Esophagus squamous epithelium (tissue), 5 donors: ENCODE results near the gene GABRG3. TPM values are rescaled to one million over a fixed set of nuclear protein-coding genes. Genes with fewer than 3 reads are reported as not detected.

ENCODE experiments used
- DNase-seq: peaks from one replicate; lab custom pipeline; 2025; lab: John Stamatoyannopoulos, UW
- H3K27ac ChIP-seq, 4 donors: fragments of 200-600 bp; sonication (generic); one replicate each; pipeline ENCODE4 v1.5.1; 2016 to 2019; ENCODE audit warnings: mild to moderate bottlenecking in 1 of 4
- H3K27me3 ChIP-seq, 4 donors: fragments of 200-600 bp; sonication (generic); 1 replicate in 3 of 4; 2 replicates in 1 of 4; pipeline versions ENCODE4 v1.5.1 to v1.6.0; 2017 to 2021; ENCODE audit warnings: antibody characterized with exemption in 1 of 4
- H3K36me3 ChIP-seq, 3 donors: fragments of 200-600 bp; sonication (generic); one replicate each; pipeline ENCODE4 v1.5.1; 2016 to 2019
- H3K4me1 ChIP-seq, 3 donors: fragments of 200-600 bp; sonication (generic); one replicate each; pipeline ENCODE4 v1.5.1; 2017 to 2019
- H3K4me3 ChIP-seq, 4 donors: fragments of 200-600 bp; sonication (generic); 1 replicate in 3 of 4; 2 replicates in 1 of 4; pipeline ENCODE4 v1.5.1; 2016 to 2019; ENCODE audit warnings: mild to moderate bottlenecking in 2 of 4, moderate library complexity in 1 of 4
- H3K9me3 ChIP-seq, 3 donors: fragments of 200-600 bp; sonication (generic); one replicate each; pipeline ENCODE4 v1.5.1; 2016 to 2019
- POLR2A ChIP-seq, 4 donors: fragments of 450-650 bp; IDR thresholded peaks; one replicate each; pipeline ENCODE4 v1.6.1; 2017; ENCODE audit warnings: antibody characterized with exemption in 4 of 4, mild to moderate bottlenecking in 4 of 4, moderate library complexity in 3 of 4
- WGBS, 2 donors: methylation state at CpG; one replicate each; pipeline ENCODE4 v1.1.5; 2018; 5-methylcytosine and 5-hydroxymethylcytosine counted together
- intact Hi-C: fragments of 100-400 bp; cut with DNase I; formaldehyde crosslinking; loops from one replicate; pipeline ENCODE4 v1.15.0; 2022
- total RNA-seq, 4 donors: library from RNA; depleted of rRNA; stranded (reverse); fragments of >200 nt; gene quantifications; one replicate each; pipeline ENCODE4 v1.1.0, GENCODE V29; 2016
- TF ChIP-seq, protein P1 (sequence below), 6 experiments: fragments of 450-650 bp in 4 of 6; fragments of 200-600 bp in 2 of 6; sonication (generic) in 2 of 6; IDR thresholded peaks; one replicate each; pipeline ENCODE4 v1.5.1; 2016 to 2019; ENCODE audit warnings: antibody characterized with exemption in 6 of 6, mild to moderate bottlenecking in 4 of 6, moderate library complexity in 4 of 6
- donor health status: DM: yes; HTN: yes; CAD: no.

GABRG3 gene
- total RNA-seq, 4 donors from 2014 or later: 0.04 to 0.08 TPM; not detected in 2

GRCh38 chr15:27327467-27328025 is 356.6 kb downstream of the GABRG3 start:
- intact Hi-C loops: no loop called here
- peaks cover 0 to 18% (median 3%) of the 10 kb centered on the region in 3 donors for H3K4me1 ChIP-seq
- 77 to 93% methylated on average over 6 to 7 of the region's 8 CpGs for WGBS, 2 donors
- TF ChIP-seq POLR2A (IDR thresholded peaks at IDR 0.05): no peak
- TF ChIP-seq, protein P1, sequence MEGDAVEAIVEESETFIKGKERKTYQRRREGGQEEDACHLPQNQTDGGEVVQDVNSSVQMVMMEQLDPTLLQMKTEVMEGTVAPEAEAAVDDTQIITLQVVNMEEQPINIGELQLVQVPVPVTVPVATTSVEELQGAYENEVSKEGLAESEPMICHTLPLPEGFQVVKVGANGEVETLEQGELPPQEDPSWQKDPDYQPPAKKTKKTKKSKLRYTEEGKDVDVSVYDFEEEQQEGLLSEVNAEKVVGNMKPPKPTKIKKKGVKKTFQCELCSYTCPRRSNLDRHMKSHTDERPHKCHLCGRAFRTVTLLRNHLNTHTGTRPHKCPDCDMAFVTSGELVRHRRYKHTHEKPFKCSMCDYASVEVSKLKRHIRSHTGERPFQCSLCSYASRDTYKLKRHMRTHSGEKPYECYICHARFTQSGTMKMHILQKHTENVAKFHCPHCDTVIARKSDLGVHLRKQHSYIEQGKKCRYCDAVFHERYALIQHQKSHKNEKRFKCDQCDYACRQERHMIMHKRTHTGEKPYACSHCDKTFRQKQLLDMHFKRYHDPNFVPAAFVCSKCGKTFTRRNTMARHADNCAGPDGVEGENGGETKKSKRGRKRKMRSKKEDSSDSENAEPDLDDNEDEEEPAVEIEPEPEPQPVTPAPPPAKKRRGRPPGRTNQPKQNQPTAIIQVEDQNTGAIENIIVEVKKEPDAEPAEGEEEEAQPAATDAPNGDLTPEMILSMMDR (IDR thresholded peaks at IDR 0.05): no peak
- H3K4me3 ChIP-seq: no peak overlapping the region
- H3K27ac ChIP-seq: no peak overlapping the region
- H3K36me3 ChIP-seq: no peaks in the 10 kb centered on the region
- H3K9me3 ChIP-seq: no peaks in the 10 kb centered on the region
- H3K27me3 ChIP-seq: peaks cover 0 to 58% (median 0%) of the 10 kb centered on the region in 4 donors
- DNase-seq: no peak

DNA sequence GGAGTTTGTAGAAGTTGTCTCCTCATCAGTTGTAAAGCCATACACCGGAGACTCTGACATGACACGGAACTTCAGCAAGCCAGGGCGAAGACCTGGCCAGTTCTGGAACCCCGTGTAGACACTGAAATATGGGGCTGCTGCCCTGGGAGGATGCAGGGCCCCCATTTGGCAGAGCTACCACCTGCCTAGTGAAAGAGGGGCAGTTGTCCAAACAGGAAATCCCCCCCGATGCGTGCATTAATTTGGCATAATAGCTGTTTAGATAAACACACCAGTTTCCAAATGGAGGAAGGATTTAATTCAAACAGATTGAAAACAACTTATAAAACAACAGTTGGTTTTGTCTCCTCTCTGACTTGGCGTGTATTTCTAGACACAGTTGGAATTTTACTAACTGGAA is 357.2 kb downstream of the GABRG3 start:
- TF ChIP-seq POLR2A (IDR thresholded peaks at IDR 0.05): no peak
- TF ChIP-seq, protein P1 (IDR thresholded peaks at IDR 0.05): no peak
- intact Hi-C loops: no loop called here
- DNase-seq: no peak
- peaks cover 0 to 51% (median 0%) of the 10 kb centered on the region in 4 donors for H3K27me3 ChIP-seq
- H3K27ac ChIP-seq: no peak overlapping the region
- H3K9me3 ChIP-seq: no peaks in the 10 kb centered on the region
- peaks cover 0 to 18% (median 3%) of the 10 kb centered on the region in 3 donors for H3K4me1 ChIP-seq
- no peaks in the 10 kb centered on the region for H3K36me3 ChIP-seq
- 38 to 52% methylated on average over 7 of the region's 7 CpGs for WGBS, 2 donors
- no peak overlapping the region for H3K4me3 ChIP-seq

DNA sequence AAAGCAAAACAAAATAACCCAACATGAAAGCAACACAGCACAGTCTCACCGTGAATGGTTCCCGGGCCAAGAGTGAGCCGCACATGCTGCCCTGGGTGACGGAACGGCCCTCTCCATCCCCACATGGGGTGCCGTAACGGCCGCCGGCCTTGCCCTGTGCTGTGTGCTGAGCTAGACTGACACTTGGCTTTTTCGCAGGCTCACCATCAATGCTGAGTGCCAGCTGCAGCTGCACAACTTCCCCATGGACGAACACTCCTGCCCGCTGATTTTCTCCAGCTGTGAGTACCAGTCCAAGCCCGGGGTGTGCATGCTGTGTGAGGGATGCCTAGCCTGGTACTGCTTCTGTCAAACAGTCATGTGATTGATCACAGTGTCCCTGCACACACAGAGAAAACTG is 357.6 kb downstream of the GABRG3 start:
- Histone ChIP-seq H3K4me3 (no peak overlapping the region), H3K36me3 (no peaks in the 10 kb centered on the region), H3K27ac (no peak overlapping the region), H3K4me1 (peaks cover 0 to 17% (median 3%) of the 10 kb centered on the region in 3 donors), H3K9me3 (no peaks in the 10 kb centered on the region), H3K27me3 (peaks cover 0 to 47% (median 0%) of the 10 kb centered on the region in 4 donors)
- DNase-seq: no peak
- intact Hi-C loops: no loop called here
- TF ChIP-seq, protein P1 (IDR thresholded peaks at IDR 0.05): no peak
- no peak for TF ChIP-seq POLR2A (IDR thresholded peaks at IDR 0.05)
- 49 to 73% methylated on average over 6 to 7 of the region's 13 CpGs for WGBS, 2 donors

DNA sequence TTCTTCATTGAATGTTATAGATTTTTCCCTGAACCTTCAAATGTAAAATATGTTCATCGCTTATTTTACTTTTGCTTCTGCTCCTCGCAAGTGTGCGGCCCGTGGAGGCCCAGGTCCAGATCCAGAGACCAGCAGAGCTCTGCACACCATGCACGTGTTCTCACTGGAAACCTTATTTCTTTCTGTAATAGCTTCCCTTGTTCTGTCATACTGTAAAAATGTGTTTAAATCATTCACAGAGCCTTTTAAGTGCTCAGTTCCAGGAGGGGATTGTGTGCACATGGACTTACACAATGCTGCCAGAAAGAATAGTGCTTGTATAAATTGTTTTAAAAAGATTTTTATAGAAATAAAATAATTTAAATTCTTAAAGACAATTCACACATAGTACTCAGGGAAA is 359.3 kb downstream of the GABRG3 start:
- intact Hi-C loops: no loop called here
- no peaks in the 10 kb centered on the region for H3K4me1 ChIP-seq
- WGBS, 2 donors: 83 to 86% methylated on average over 5 of the region's 5 CpGs
- no peak for TF ChIP-seq POLR2A (IDR thresholded peaks at IDR 0.05)
- no peak overlapping the region for H3K4me3 ChIP-seq
- H3K9me3 ChIP-seq: no peaks in the 10 kb centered on the region
- H3K27ac ChIP-seq: no peak overlapping the region
- no peak for DNase-seq
- no peaks in the 10 kb centered on the region for H3K36me3 ChIP-seq
- H3K27me3 ChIP-seq: peaks cover 0 to 43% (median 0%) of the 10 kb centered on the region in 4 donors

GRCh38 chr15:27336676-27337075 is 365.7 kb downstream of the GABRG3 start:
- TF ChIP-seq POLR2A (IDR thresholded peaks at IDR 0.05): no peak
- TF ChIP-seq, protein P1 (IDR thresholded peaks at IDR 0.05): no peak
- 23 to 29% methylated on average over 1 of the region's 1 CpG for WGBS, 2 donors
- H3K9me3 ChIP-seq: no peaks in the 10 kb centered on the region
- H3K4me3 ChIP-seq: no peak overlapping the region
- no peaks in the 10 kb centered on the region for H3K36me3 ChIP-seq
- H3K27ac ChIP-seq: no peak overlapping the region
- no peak for DNase-seq
- no peaks in the 10 kb centered on the region for H3K4me1 ChIP-seq
- intact Hi-C loops: no loop called here
- H3K27me3 ChIP-seq: peaks cover 0 to 5% (median 0%) of the 10 kb centered on the region in 4 donors
